IMR-90 (cell line): ENCODE measurements around the gene C22orf39. TPM values are rescaled to one million over a fixed set of nuclear protein-coding genes. Genes with fewer than 3 reads are reported as not detected.

Experiments
- ATAC-seq: fragments of 200-7000 bp; cut with Tn5 transposase; 2 replicates; pipeline ENCODE4 v1.9.1; 2020; ENCODE audit warnings: low read depth, mild to moderate bottlenecking, moderate library complexity
- BruUV-seq: library from RNA; stranded (reverse); fragments of 400-500 nt; replicated peaks from 2 replicates; lab custom pipeline; 2021; lab: Mats Ljungman, UMichigan
- CTCF ChIA-PET: fragments of 300-600 bp; formaldehyde crosslinking; extraction: SDS; loops from one replicate; lab custom pipeline; 2021; ENCODE audit warnings: antibody characterized with exemption; lab: Yijun Ruan, JAX
- POLR2A ChIA-PET: fragments of 300-600 bp; sonication (Branson Sonifier 250); formaldehyde crosslinking; loops from one replicate; lab custom pipeline; 2022; ENCODE audit warnings: antibody characterized with exemption; ENCODE audit not compliant: unreplicated experiment; lab: Charles Lee
- DNase-seq: peaks from one replicate; pipeline ENCODE4 v3.0.0; 2013
- H2AFZ ChIP-seq: replicated peaks from 2 replicates; pipeline ENCODE3; 2013; ENCODE audit warnings: low read length, mild to moderate bottlenecking; ENCODE audit not compliant: poor library complexity
- H2AK5ac ChIP-seq: 2 replicates; pipeline ENCODE4 v1.6.1; 2013; ENCODE audit warnings: low read depth, low read length, inconsistent platforms
- H2AK9ac ChIP-seq: replicated peaks from 2 replicates; pipeline ENCODE3; 2013; ENCODE audit warnings: mild to moderate bottlenecking, low read depth, low read length, moderate library complexity; ENCODE audit not compliant: poor library complexity
- H2BK120ac ChIP-seq: 2 replicates; pipeline ENCODE4 v1.6.1; 2013; ENCODE audit warnings: low read depth, low read length, inconsistent platforms
- H2BK15ac ChIP-seq: 3 replicates; pipeline ENCODE4 v1.6.1; 2013; ENCODE audit warnings: low read depth, low read length, inconsistent platforms
- H2BK20ac ChIP-seq: 2 replicates; pipeline ENCODE4 v1.6.1; 2013; ENCODE audit warnings: low read depth, mild to moderate bottlenecking, inconsistent platforms, low read length, moderate library complexity
- H2BK5ac ChIP-seq: 2 replicates; pipeline ENCODE4 v1.6.1; 2013; ENCODE audit warnings: mild to moderate bottlenecking, low read depth, low read length, inconsistent platforms; ENCODE audit not compliant: poor library complexity, severe bottlenecking
- H3K14ac ChIP-seq: replicated peaks from 2 replicates; pipeline ENCODE4 v1.6.1; 2013; ENCODE audit warnings: low read depth, low read length, inconsistent platforms
- H3K18ac ChIP-seq: 2 replicates; pipeline ENCODE4 v1.6.1; 2013; ENCODE audit warnings: low read depth, low read length, control low read depth
- H3K23ac ChIP-seq: 2 replicates; pipeline ENCODE4 v1.6.1; 2013; ENCODE audit warnings: low read depth, low read length, inconsistent platforms
- H3K27ac ChIP-seq: 2 replicates; pipeline ENCODE4 v1.5.1; 2013; ENCODE audit warnings: mild to moderate bottlenecking, control low read depth, low read length; ENCODE audit not compliant: insufficient read depth
- H3K27me3 ChIP-seq: 2 replicates; pipeline ENCODE4 v1.6.1; 2013; ENCODE audit warnings: low read length; ENCODE audit not compliant: control insufficient read depth, insufficient read depth
- H3K36me3 ChIP-seq: 2 replicates; pipeline ENCODE4 v1.6.1; 2013; ENCODE audit warnings: low read length, mixed read lengths; ENCODE audit not compliant: control insufficient read depth, insufficient read depth
- H3K4ac ChIP-seq: 2 replicates; pipeline ENCODE4 v1.6.1; 2013; ENCODE audit warnings: low read depth, low read length, inconsistent platforms
- H3K4me1 ChIP-seq: 2 replicates; pipeline ENCODE4 v1.6.1; 2013; ENCODE audit warnings: low read length, mixed read lengths; ENCODE audit not compliant: control insufficient read depth, insufficient read depth
- H3K4me2 ChIP-seq: 2 replicates; pipeline ENCODE4 v1.6.1; 2013; ENCODE audit warnings: low read depth, mild to moderate bottlenecking, control low read depth, low read length, moderate library complexity
- H3K4me3 ChIP-seq: 2 replicates; pipeline ENCODE4 v1.5.1; 2013; ENCODE audit warnings: low read depth, mild to moderate bottlenecking, control low read depth, low read length, moderate library complexity; ENCODE audit not compliant: insufficient read depth
- H3K56ac ChIP-seq: 2 replicates; pipeline ENCODE4 v1.6.1; 2013; ENCODE audit warnings: low read length, inconsistent platforms; ENCODE audit not compliant: insufficient read depth; ENCODE audit errors: extremely low read depth
- H3K79me1 ChIP-seq, 2 experiments: 2 replicates each; pipeline ENCODE4 v1.6.1; 2013; ENCODE audit warnings: low read length in 2 of 2, inconsistent platforms in 1 of 2, low read depth in 1 of 2
- H3K9ac ChIP-seq: 2 replicates; pipeline ENCODE4 v1.6.1; 2013; ENCODE audit warnings: low read depth, low read length, control low read depth
- H3K9me1 ChIP-seq: 2 replicates; pipeline ENCODE4 v1.6.1; 2013; ENCODE audit warnings: low read length, inconsistent platforms; ENCODE audit not compliant: insufficient read depth
- H3K9me3 ChIP-seq: 2 replicates; pipeline ENCODE4 v1.6.1; 2013; ENCODE audit warnings: low read length; ENCODE audit not compliant: control insufficient read depth, insufficient read depth
- H4K20me1 ChIP-seq: 2 replicates; pipeline ENCODE4 v1.6.1; 2013; ENCODE audit warnings: low read length, inconsistent platforms; ENCODE audit not compliant: insufficient read depth
- H4K5ac ChIP-seq: 2 replicates; pipeline ENCODE4 v1.6.1; 2013; ENCODE audit warnings: mild to moderate bottlenecking, low read depth, low read length, control low read depth
- H4K8ac ChIP-seq, 2 experiments: 2 replicates each; pipeline ENCODE4 v1.6.1; 2013; ENCODE audit warnings: low read depth in 2 of 2, low read length in 2 of 2, control low read depth in 1 of 2, inconsistent platforms in 1 of 2
- H4K91ac ChIP-seq: 2 replicates; pipeline ENCODE4 v1.6.1; 2013; ENCODE audit warnings: low read depth, low read length, inconsistent platforms; ENCODE audit not compliant: insufficient read depth
- MAFK ChIP-seq: IDR thresholded peaks from 2 replicates; pipeline ENCODE4 v1.6.1; 2012; ENCODE audit warnings: low read depth, low read length, improper control_type of control experiment
- SMC3 ChIP-seq: fragments of 150-350 bp; IDR thresholded peaks from 2 replicates; pipeline ENCODE4 v1.6.1; 2016; ENCODE audit warnings: low read depth, mild to moderate bottlenecking, antibody characterized with exemption, low read length, moderate library complexity
- WGBS, 2 experiments: methylation state at CpG; one replicate each; pipeline versions ENCODE4 v1.1.5 to v1.1.7; 2013; ENCODE audit warnings: missing lambda C conversion rate in 2 of 2; ENCODE audit not compliant: insufficient read length in 1 of 2; ENCODE audit errors: extremely low coverage in 2 of 2; 5-methylcytosine and 5-hydroxymethylcytosine counted together
- dilution Hi-C: fragments of 300-500 bp; cut with HindIII; formaldehyde crosslinking; loops from one replicate; pipeline ENCODE4 v1.14.3; 2018; ENCODE audit warnings: low sequenced_read_pairs; ENCODE audit not compliant: unreplicated experiment
- in situ Hi-C: fragments of 300-500 bp; cut with MboI; formaldehyde crosslinking; loops from 3 replicates; pipeline ENCODE4 v1.14.3; 2019; ENCODE audit warnings: low sequenced_read_pairs, inconsistent platforms, mixed read lengths
- intact Hi-C: fragments of 100-400 bp; cut with micrococcal nuclease; formaldehyde crosslinking; loops from 2 replicates; pipeline ENCODE4 v1.10.0; 2022
- polyA plus RNA-seq, 3 experiments: library from polyadenylated mRNA; depleted of rRNA; stranded (reverse); fragments of >200 nt; gene quantifications; 2 replicates each; pipeline ENCODE4 v1.2.3, GENCODE V29; 2012; ENCODE audit warnings: low replicate concordance in 1 of 3
- total RNA-seq: library from RNA; depleted of rRNA; stranded (reverse); fragments of >200 nt; gene quantifications from 2 replicates; pipeline ENCODE4 v1.2.3, GENCODE V29; 2012

Gene C22orf39
- total and polyA plus RNA-seq, 2 of the 4 experiments (the other 2 are of a cell fraction), result 8.2 to 8.9 TPM

- H3K36me3 ChIP-seq, result peaks cover 3% of the 10 kb centered on the region
- POLR2A ChIA-PET, result no interaction called here
These were observed 47.2 kb upstream of the C22orf39 start for GRCh38 chr22:19494676-19495173.

More at GRCh38 chr22:19494676-19495173, 47.2 kb upstream of the C22orf39 start:
- no peak overlapping the region for H2AK5ac ChIP-seq
- no peak overlapping the region for H3K14ac ChIP-seq
- dilution Hi-C loops (no loop called here), in situ Hi-C loops (no loop called here), intact Hi-C loops (no loop called here)
- no peak for TF ChIP-seq SMC3
- TF ChIP-seq MAFK, result no peak
- H3K4me1 ChIP-seq, result peaks cover 3% of the 10 kb centered on the region
- H3K4me3 ChIP-seq, result no peak overlapping the region
- no peak overlapping the region for H4K8ac ChIP-seq
- no peak overlapping the region for H2AFZ ChIP-seq
- H3K9me3 ChIP-seq, result no peaks in the 10 kb centered on the region
- H3K18ac ChIP-seq, result no peak overlapping the region
- no peak overlapping the region for H2BK20ac ChIP-seq
- no peak overlapping the region for H3K4me2 ChIP-seq
- H4K20me1 ChIP-seq, result no peaks in the 10 kb centered on the region
- DNase-seq (no peak), ATAC-seq (no peak)
- no peaks in the 10 kb centered on the region for H3K79me1 ChIP-seq
- no TSS peak for BruUV-seq
- no peak overlapping the region for H3K27ac ChIP-seq
- H4K5ac ChIP-seq, result no peak overlapping the region
- no peak overlapping the region for H2BK15ac ChIP-seq
- peaks cover 4% of the 10 kb centered on the region; the same call in 1 of the 2 replicates for H3K9me1 ChIP-seq
- no peak overlapping the region for H4K91ac ChIP-seq
- no peak overlapping the region for H3K9ac ChIP-seq
- H3K4ac ChIP-seq, result no peak overlapping the region
- no peaks in the 10 kb centered on the region for H3K27me3 ChIP-seq
- CTCF ChIA-PET, result no interaction called here
- H2AK9ac ChIP-seq, result no peak overlapping the region
- H2BK5ac ChIP-seq, result no peak overlapping the region
- 100% methylated on average over 5 of the region's 6 CpGs; no CpG with 5 or more reads in 1 of the 2 experiments for WGBS, 2 experiments
- no peak overlapping the region for H3K56ac ChIP-seq
- no peak overlapping the region for H3K23ac ChIP-seq
- H2BK120ac ChIP-seq, result no peak overlapping the region
